GM12878 (cell line): ENCODE measurements around the gene ISG15.

Experiments used
- BRCA1 ChIP-seq: IDR thresholded peaks from 2 replicates; pipeline ENCODE4 v1.6.1; 2011; ENCODE audit warnings: low read depth, low read length, improper control_type of control experiment
- CREM ChIP-seq: IDR thresholded peaks from 2 replicates; pipeline ENCODE4 v1.6.1; 2014; ENCODE audit warnings: antibody characterized with exemption, low read depth
- CTCF ChIP-seq, 3 experiments: IDR thresholded peaks in 2 of 3; conservative IDR thresholded peaks in 1 of 3; 2 replicates each; pipeline ENCODE4 v1.5.1; 2011; ENCODE audit warnings: low read depth in 3 of 3, low read length in 3 of 3, mild to moderate bottlenecking in 3 of 3, control low read depth in 2 of 3, moderate library complexity in 2 of 3, inconsistent platforms in 1 of 3, mixed read lengths in 1 of 3; ENCODE audit not compliant: control insufficient read depth in 2 of 3, insufficient read depth in 1 of 3; ENCODE audit errors: extremely low read depth in 1 of 3
- EP300 ChIP-seq, 2 experiments: fragments of 150-350 bp in 1 of 2; IDR thresholded peaks; 2 replicates each; pipeline ENCODE4 v1.6.1; 2011 to 2012; ENCODE audit warnings: low read depth in 2 of 2, low read length in 2 of 2, borderline replicate concordance in 1 of 2, improper control_type of control experiment in 1 of 2, inconsistent platforms in 1 of 2; ENCODE audit not compliant: control insufficient read depth in 1 of 2
- EZH2 ChIP-seq: IDR thresholded peaks from 2 replicates; pipeline ENCODE4 v1.6.1; 2012; ENCODE audit warnings: low read depth, mild to moderate bottlenecking, control low read depth, inconsistent platforms, low read length, borderline replicate concordance; ENCODE audit not compliant: control insufficient read depth
- MEF2B ChIP-seq: fragments of 450-650 bp; IDR thresholded peaks from 2 replicates; pipeline ENCODE4 v1.6.1; 2018; ENCODE audit warnings: mild to moderate bottlenecking, moderate library complexity; ENCODE audit not compliant: partially characterized antibody, poor library complexity, severe bottlenecking
- NFIC ChIP-seq: IDR thresholded peaks from 2 replicates; pipeline ENCODE4 v1.6.1; 2012; ENCODE audit warnings: low read depth, mild to moderate bottlenecking, inconsistent platforms, low read length, moderate library complexity
- POLR2A ChIP-seq: IDR thresholded peaks from 2 replicates; pipeline ENCODE4 v1.6.1; 2011; ENCODE audit warnings: low read depth, mild to moderate bottlenecking, low read length
- YY1 ChIP-seq: IDR thresholded peaks from 2 replicates; pipeline ENCODE4 v1.6.1; 2011; ENCODE audit warnings: low read depth, mild to moderate bottlenecking, low read length

- TF ChIP-seq CREM, result no peak
- no peak for TF ChIP-seq POLR2A
- TF ChIP-seq MEF2B, result no peak
- no peak for TF ChIP-seq BRCA1
- TF ChIP-seq CTCF (IDR thresholded peaks at IDR 0.05 in 2 of 3, conservative IDR thresholded peaks at IDR 0.05 in 1 of 3; ENCODE audit: control insufficient read depth in 2 of 3, extremely low read depth in 1 of 3, insufficient read depth in 1 of 3, low read depth in 3 of 3, low read length in 3 of 3), result no peak
- TF ChIP-seq YY1, result no peak
- TF ChIP-seq EZH2, result no peak
- TF ChIP-seq NFIC, result no peak
- TF ChIP-seq EP300 (IDR thresholded peaks at IDR 0.05; ENCODE audit: borderline replicate concordance in 1 of 2, control insufficient read depth in 1 of 2, low read depth in 2 of 2, low read length in 2 of 2), result no peak
These were observed 8.3 kb upstream of the ISG15 start for GRCh38 chr1:1004780-1005697.
